Stimulated activated CD4-positive, alpha-beta T cell treated with anti-CD3 and anti-CD28 coated beads, TNF-alpha, amount 100 ng/mL, for 1 hour (primary cell): ENCODE results near the gene LSM5.

Experiments used
- DNase-seq, 3 donors: peaks; one replicate each; pipeline ENCODE4 v3.0.0-alpha.2; 2020; ENCODE audit warnings: low read depth in 3 of 3, low spot score in 1 of 3

Gene LSM5

DNA sequence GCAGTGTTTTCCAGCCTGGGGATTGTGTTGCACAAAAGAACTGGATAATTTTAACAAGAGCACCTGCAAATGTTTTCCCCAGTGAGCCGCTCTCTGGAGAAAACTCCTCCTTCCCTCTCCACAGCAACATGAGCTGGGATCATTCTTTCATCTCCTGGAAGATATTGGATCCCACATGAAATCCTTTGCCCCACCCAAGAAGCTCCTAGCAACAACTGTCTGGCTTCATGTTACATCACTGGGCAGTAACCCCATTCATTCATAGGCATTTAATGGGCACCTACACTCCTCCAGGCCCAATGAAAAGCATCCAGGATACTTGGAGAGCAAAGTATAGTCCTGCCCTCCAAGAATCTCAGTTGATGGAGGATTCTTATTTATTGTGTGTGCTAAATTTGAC is 27.2 kb downstream of the LSM5 start:
- DNase-seq: no peak

DNA sequence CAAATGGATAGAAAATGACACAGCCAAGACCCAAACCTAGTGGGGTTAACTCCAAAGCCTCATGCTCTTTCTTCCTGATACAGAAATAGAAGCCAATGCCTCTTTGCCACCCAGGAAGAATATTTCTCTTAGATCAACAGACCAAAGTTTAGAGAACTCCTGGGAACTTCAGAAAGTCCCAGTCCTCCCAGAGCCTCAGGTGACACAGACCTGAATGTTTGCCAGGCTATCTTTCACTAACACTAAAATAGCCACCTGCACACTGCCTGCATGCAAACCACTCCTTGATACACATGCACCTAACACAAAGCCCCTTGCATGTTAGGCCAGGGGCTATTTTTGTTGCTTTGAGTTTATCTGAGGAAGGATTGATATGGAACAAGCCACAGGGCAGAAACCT is 27.7 kb downstream of the LSM5 start:
- no peak for DNase-seq

DNA sequence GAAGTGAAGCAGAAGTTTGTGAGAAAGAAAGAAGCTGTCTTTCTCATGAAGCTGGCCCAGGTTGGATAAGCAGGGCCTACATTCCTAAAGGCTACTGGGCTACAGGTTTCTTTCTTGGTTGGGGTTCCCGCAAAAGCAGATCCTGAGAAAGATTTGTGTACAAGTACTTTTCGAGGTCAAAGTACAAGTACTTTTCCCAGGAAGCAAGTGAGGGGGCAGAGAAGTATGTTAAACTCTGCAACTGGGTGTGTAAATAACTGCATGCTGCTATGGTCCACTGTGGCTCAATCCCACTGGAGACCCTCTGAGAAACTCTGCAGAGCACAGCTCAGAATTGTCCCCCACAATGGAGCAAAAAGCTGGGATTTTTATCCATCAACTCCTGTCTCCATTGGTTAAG is 28.7 kb downstream of the LSM5 start:
- DNase-seq: no peak

DNA sequence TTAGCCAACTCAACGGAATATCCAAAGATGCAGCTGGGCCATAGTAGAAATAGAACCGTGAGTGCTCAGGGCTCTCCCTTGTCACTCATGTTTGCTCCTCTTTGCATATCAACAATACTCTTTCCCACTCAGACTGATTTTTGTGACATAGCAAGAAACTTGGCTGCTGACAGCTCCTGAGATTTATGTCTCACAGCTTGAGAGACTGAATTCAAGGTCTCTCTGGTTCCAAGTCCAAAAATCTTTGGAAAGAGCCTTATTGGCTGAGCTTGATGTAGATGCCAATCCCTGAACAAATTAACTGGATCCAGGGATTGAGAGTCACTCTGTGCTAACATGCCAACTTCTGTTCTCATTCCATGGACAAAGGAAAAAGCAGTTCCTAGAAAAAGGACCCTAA is 30.4 kb downstream of the LSM5 start:
- DNase-seq: no peak

GRCh38 chr7:32458025-32458424 is 32.2 kb downstream of the LSM5 start:
- DNase-seq: no peak

- DNase-seq: no peak
These were observed 36.7 kb downstream of the LSM5 start for GRCh38 chr7:32453341-32454011.

DNA sequence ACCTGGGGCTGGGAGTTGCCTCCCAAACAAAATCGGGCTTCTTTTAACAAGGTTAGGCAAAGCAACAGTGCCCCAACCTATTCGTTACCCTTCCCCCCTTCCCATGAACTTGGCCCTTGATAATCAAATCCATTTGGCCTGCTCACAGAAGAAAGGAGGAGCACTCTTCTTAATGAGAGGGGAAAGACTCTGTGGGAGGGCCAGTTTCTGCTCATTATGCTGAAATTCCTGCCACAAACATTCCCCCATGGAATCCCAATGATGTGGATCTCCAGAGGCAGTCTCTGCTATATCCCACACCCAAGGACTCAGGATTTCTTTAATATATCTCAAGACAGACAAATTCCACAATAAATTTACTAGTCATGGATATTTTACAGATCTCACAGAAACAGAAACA is 43.0 kb downstream of the LSM5 start:
- DNase-seq: no peak

DNA sequence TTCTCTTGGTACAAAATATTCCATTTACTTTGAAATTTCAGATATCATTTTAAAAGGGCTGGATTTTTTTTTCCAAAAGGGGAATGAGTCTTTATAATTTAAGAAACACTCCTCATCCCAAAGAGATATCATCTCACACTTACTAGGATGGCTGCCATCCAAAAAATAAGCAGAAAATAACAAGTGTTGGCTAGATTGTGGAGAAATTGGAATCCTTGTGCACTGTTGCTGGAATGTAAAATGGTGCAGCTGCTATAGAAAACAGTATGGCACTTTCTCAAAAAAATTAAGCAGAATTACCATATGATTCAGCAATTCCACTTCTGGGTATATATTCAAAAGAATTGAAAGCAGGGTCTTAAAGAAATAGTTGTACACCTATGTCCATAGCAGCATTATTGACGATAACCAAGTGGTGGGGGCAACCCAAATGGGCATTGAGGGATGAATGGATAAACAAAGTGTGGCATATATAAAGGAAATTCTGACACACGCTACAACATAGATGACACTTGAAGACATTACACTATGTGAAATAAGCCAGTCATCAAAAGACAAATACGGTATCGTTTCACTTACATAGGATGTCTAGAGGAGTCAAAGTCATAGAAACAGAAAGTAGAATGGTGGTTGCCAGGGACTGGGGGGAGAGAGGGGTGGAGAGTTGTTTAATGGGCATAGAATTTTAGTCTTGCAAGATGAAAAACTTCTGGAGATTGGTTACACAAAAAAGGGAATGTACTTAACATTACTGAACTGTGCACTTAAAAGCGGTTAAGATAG is 53.8 kb downstream of the LSM5 start:
- no peak for DNase-seq
